GM23338 (cell line): ENCODE results near the gene TNFRSF21. TPM values are rescaled to one million over a fixed set of nuclear protein-coding genes. Genes with fewer than 3 reads are reported as not detected.

ENCODE experiments used
- ATAC-seq: fragments of 200-7000 bp; cut with Tn5 transposase; 3 replicates; pipeline ENCODE4 v1.9.1; 2020
- DNase-seq: peaks from one replicate; pipeline ENCODE4 v3.0.0-alpha.2; 2015; ENCODE audit warnings: low spot score
- H2AFZ ChIP-seq: fragments of 200-600 bp; sonication (generic); 2 replicates; pipeline ENCODE4 v1.8.0; 2016; ENCODE audit warnings: antibody characterized with exemption, mild to moderate bottlenecking, moderate library complexity
- H3F3A ChIP-seq: fragments of 200-600 bp; sonication (generic); replicated peaks from 2 replicates; pipeline ENCODE4 v1.8.0; 2017; ENCODE audit warnings: antibody characterized with exemption, mixed run types, low read depth
- H3K27ac ChIP-seq: fragments of 200-600 bp; sonication (generic); 2 replicates; pipeline ENCODE4 v1.6.1; 2016; ENCODE audit warnings: low read depth
- H3K27me3 ChIP-seq: fragments of 200-600 bp; sonication (generic); 2 replicates; pipeline ENCODE4 v1.8.0; 2016; ENCODE audit warnings: mild to moderate bottlenecking, mixed run types, moderate library complexity; ENCODE audit not compliant: insufficient read depth
- H3K36me3 ChIP-seq: fragments of 200-600 bp; sonication (generic); 2 replicates; pipeline ENCODE4 v1.8.0; 2016; ENCODE audit warnings: mild to moderate bottlenecking; ENCODE audit not compliant: insufficient read depth
- H3K4me1 ChIP-seq: fragments of 200-600 bp; sonication (generic); 2 replicates; pipeline ENCODE4 v1.8.0; 2016; ENCODE audit warnings: mild to moderate bottlenecking, moderate library complexity; ENCODE audit not compliant: insufficient read depth
- H3K4me2 ChIP-seq: fragments of 200-600 bp; sonication (generic); 2 replicates; pipeline ENCODE4 v1.7.1; 2017; ENCODE audit warnings: mixed run types
- H3K4me3 ChIP-seq: fragments of 200-600 bp; sonication (generic); 2 replicates; pipeline ENCODE4 v1.6.1; 2016; ENCODE audit warnings: mixed run types
- H3K79me2 ChIP-seq: fragments of 200-600 bp; sonication (generic); replicated peaks from 2 replicates; pipeline ENCODE4 v1.8.0; 2017; ENCODE audit warnings: mild to moderate bottlenecking; ENCODE audit not compliant: insufficient read depth
- H3K9me2 ChIP-seq: fragments of 200-600 bp; sonication (generic); 2 replicates; pipeline ENCODE4 v1.8.0; 2017; ENCODE audit not compliant: insufficient read depth
- H4K20me1 ChIP-seq: fragments of 200-600 bp; sonication (generic); replicated peaks from 2 replicates; pipeline ENCODE4 v1.8.0; 2017; ENCODE audit warnings: mild to moderate bottlenecking; ENCODE audit not compliant: insufficient read depth
- H3K27ac Mint-ChIP-seq: 2 replicates; pipeline ENCODE4 v1.8.0; 2020; ENCODE audit warnings: inconsistent platforms, mild to moderate bottlenecking, moderate library complexity, mixed read lengths
- H3K27me3 Mint-ChIP-seq: 3 replicates; pipeline ENCODE4 v1.8.0; 2022; ENCODE audit warnings: low read depth, mild to moderate bottlenecking, moderate library complexity, mixed read lengths, inconsistent platforms; ENCODE audit not compliant: insufficient read depth, poor library complexity
- H3K36me3 Mint-ChIP-seq: 3 replicates; pipeline ENCODE4 v1.8.0; 2021; ENCODE audit warnings: low read depth, mild to moderate bottlenecking, inconsistent platforms, moderate library complexity, mixed read lengths
- H3K4me1 Mint-ChIP-seq: 3 replicates; pipeline ENCODE4 v1.8.0; 2020; ENCODE audit warnings: mild to moderate bottlenecking, inconsistent platforms, mixed read lengths
- H3K4me3 Mint-ChIP-seq: 3 replicates; pipeline ENCODE4 v1.8.0; 2021; ENCODE audit warnings: moderate library complexity, mild to moderate bottlenecking, inconsistent platforms, mixed read lengths
- H3K9me3 Mint-ChIP-seq: 3 replicates; pipeline ENCODE4 v1.8.0; 2020; ENCODE audit warnings: moderate library complexity, mild to moderate bottlenecking, inconsistent platforms, mixed read lengths
- CREB1 ChIP-seq: fragments of 250-450 bp; sonication (Bioruptor Pico); IDR thresholded peaks from 2 replicates; pipeline ENCODE4 v1.5.0; 2020; ENCODE audit warnings: low read depth, mild to moderate bottlenecking, moderate library complexity
- CTCF ChIP-seq, 2 experiments: fragments of 200-600 bp in 1 of 2; sonication (generic) in 1 of 2; conservative IDR thresholded peaks; 2 replicates each; pipeline versions ENCODE4 v1.5.1 to v1.6.1; 2016 to 2017; ENCODE audit warnings: antibody characterized with exemption in 2 of 2, low read depth in 2 of 2, mild to moderate bottlenecking in 2 of 2, moderate library complexity in 1 of 2
- EZH2 ChIP-seq: fragments of 200-600 bp; sonication (generic); IDR thresholded peaks from one replicate; pipeline ENCODE4 v1.8.0; 2017; ENCODE audit warnings: antibody characterized with exemption, mild to moderate bottlenecking, low read depth; ENCODE audit not compliant: unreplicated experiment
- EZH2phosphoT487 ChIP-seq: fragments of 200-600 bp; sonication (generic); IDR thresholded peaks from one replicate; pipeline ENCODE4 v1.8.1; 2018; ENCODE audit warnings: antibody characterized with exemption; ENCODE audit not compliant: unreplicated experiment
- JUNB ChIP-seq: IDR thresholded peaks from one replicate; pipeline ENCODE4 v1.6.1; 2016; ENCODE audit warnings: antibody characterized with exemption; ENCODE audit not compliant: unreplicated experiment
- NANOG ChIP-seq: IDR thresholded peaks from 2 replicates; pipeline ENCODE4 v1.6.1; 2016; ENCODE audit warnings: antibody characterized with exemption, borderline replicate concordance
- POLR2AphosphoS5 ChIP-seq: IDR thresholded peaks from 2 replicates; pipeline ENCODE4 v1.6.1; 2016; ENCODE audit warnings: antibody characterized with exemption, low read depth
- REST ChIP-seq: IDR thresholded peaks from one replicate; pipeline ENCODE4 v1.6.1; 2018; ENCODE audit warnings: antibody characterized with exemption; ENCODE audit not compliant: unreplicated experiment
- STAT1 ChIP-seq: IDR thresholded peaks from one replicate; pipeline ENCODE4 v1.6.1; 2016; ENCODE audit warnings: antibody characterized with exemption; ENCODE audit not compliant: unreplicated experiment
- ZNF114 ChIP-seq: fragments of 250-450 bp; sonication (Bioruptor Pico); IDR thresholded peaks from 2 replicates; pipeline ENCODE4 v1.5.0; 2020; ENCODE audit warnings: mild to moderate bottlenecking, moderate library complexity
- polyA plus RNA-seq: library from polyadenylated mRNA; unstranded; fragments of >200 nt; fragmentation: Nextera tagmentation; extraction: Ambion mirVana; gene quantifications from 2 replicates; pipeline ENCODE4 v1.2.1, GENCODE V29; 2016
- total RNA-seq: library from RNA; depleted of rRNA; stranded (reverse); fragments of >200 nt; shearing (Covaris generic); gene quantifications from 2 replicates; pipeline ENCODE4 v1.2.3, GENCODE V29; 2014

The TNFRSF21 gene
- total and polyA plus RNA-seq, 2 experiments from 2014 or later: 22.1 to 48.1 TPM

- no peaks in the 10 kb centered on the region for H3K27me3 ChIP-seq
- peak; percentile 43 for DNase-seq
- peaks cover 25% of the 10 kb centered on the region for H3K36me3 Mint-ChIP-seq
- H3F3A ChIP-seq: no peaks in the 10 kb centered on the region
- H3K9me2 ChIP-seq: no peaks in the 10 kb centered on the region; the same call in 1 of the 2 replicates
- peak; percentile 56 for ATAC-seq
- H3K79me2 ChIP-seq: peaks cover 53% of the 10 kb centered on the region
- H3K4me3 Mint-ChIP-seq: peak overlapping the region; percentile 96
- no peak for TF ChIP-seq NANOG
- H3K4me2 ChIP-seq: peak overlapping the region; percentile 92
- H3K27me3 Mint-ChIP-seq: peaks cover 14% of the 10 kb centered on the region
- H4K20me1 ChIP-seq: peaks cover 27% of the 10 kb centered on the region
- peaks cover 16% of the 10 kb centered on the region for H3K9me3 Mint-ChIP-seq
- peak overlapping the region; percentile 48; the same call in 1 of the 2 replicates for H2AFZ ChIP-seq
- H3K4me1 Mint-ChIP-seq: peaks cover 41% of the 10 kb centered on the region
- H3K27ac Mint-ChIP-seq: no peak overlapping the region
- H3K4me1 ChIP-seq: peaks cover 35% of the 10 kb centered on the region
- H3K36me3 ChIP-seq: peaks cover 5% of the 10 kb centered on the region; the same call in 1 of the 2 replicates
- no peak overlapping the region for H3K27ac ChIP-seq
- H3K4me3 ChIP-seq: peak overlapping the region; percentile 91
Measured at GRCh38 chr6:47308552-47309290, 984 bp downstream of the TNFRSF21 start.

- Histone ChIP-seq H3K36me3 (peaks cover 5% of the 10 kb centered on the region; the same call in 1 of the 2 replicates), H3F3A (no peaks in the 10 kb centered on the region), H4K20me1 (peaks cover 31% of the 10 kb centered on the region), H3K79me2 (peaks cover 59% of the 10 kb centered on the region), H3K9me2 (no peaks in the 10 kb centered on the region; the same call in 1 of the 2 replicates), H3K27ac (no peak overlapping the region), H3K4me1 (peaks cover 35% of the 10 kb centered on the region), H3K4me2 (peak overlapping the region; percentile 92), H2AFZ (peak overlapping the region; percentile 48; the same call in 1 of the 2 replicates), H3K4me3 (peak overlapping the region; percentile 91), H3K27me3 (no peaks in the 10 kb centered on the region)
- Mint-ChIP-seq H3K9me3 (peaks cover 14% of the 10 kb centered on the region), H3K36me3 (peaks cover 23% of the 10 kb centered on the region), H3K4me1 (peaks cover 41% of the 10 kb centered on the region), H3K27ac (no peak overlapping the region), H3K4me3 (peak overlapping the region; percentile 96), H3K27me3 (peaks cover 14% of the 10 kb centered on the region)
- TF ChIP-seq REST: no peak
- TF ChIP-seq POLR2AphosphoS5: no peak
- TF ChIP-seq EZH2: no peak
- TF ChIP-seq ZNF114 (CRISPR knock-in tag): no peak
- TF ChIP-seq CREB1 (CRISPR knock-in tag): no peak
- no peak for TF ChIP-seq JUNB
- no peak for TF ChIP-seq EZH2phosphoT487
- TF ChIP-seq CTCF (conservative IDR thresholded peaks at IDR 0.05; ENCODE audit: low read depth in 2 of 2): no peak
- TF ChIP-seq STAT1: no peak
- no peak for TF ChIP-seq NANOG
- ATAC-seq (no peak), DNase-seq (no peak)
Measured at GRCh38 chr6:47308198-47308517, 1.5 kb downstream of the TNFRSF21 start.
